HG02763 (cell line): Measurements from ENCODE around the gene ZZZ3.
"Not testable (repeated sequence)": the region's sequence is repeated elsewhere in the genome, so short reads cannot be mapped to it uniquely, and the experiment has no call there.

ENCODE experiments used
- ATAC-seq: cut with Tn5 transposase; IDR thresholded peaks from one replicate; pipeline ENCODE4 v1.9.1; 2021; ENCODE audit warnings: mild to moderate bottlenecking, moderate library complexity; ENCODE audit not compliant: unreplicated experiment

The ZZZ3 gene

DNA sequence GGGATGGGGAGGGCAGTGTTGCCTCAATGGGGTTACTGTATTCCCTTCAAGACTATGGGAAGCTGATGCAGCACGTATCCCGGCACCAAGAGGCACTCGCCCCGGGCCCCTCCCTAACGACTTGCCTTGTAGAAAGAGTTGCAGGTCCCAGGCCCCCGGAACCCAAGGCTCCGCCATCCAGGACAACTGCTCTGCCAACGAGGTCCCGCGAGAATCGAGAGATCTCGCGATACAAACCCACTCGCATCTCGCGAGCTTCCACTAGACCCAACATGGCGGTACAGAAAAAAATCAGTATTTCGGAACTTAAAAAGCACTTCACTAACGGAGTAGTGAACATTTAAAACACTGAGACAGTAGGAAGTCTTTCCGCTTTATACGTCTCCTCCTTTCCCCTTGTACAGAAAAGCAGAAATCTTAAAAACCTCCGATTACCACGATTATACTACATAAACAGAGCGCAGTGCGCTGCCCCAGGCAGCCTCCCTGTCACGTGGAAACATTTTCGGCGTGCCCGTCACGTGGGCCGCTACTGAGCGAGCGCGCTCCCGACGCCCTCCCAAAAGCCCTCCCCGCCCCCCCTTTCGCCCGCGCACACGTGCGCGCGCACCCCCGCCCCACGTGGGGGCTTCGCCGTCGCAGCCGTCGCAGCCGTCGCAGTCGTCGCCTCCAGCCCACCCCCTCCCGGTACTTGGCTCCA is at the start of gene ZZZ3:
Gene ZZZ3 (minus strand): TSS at position 199 of the 700 bp plus-strand sequence. CDS start 49,304 bp downstream, outside the sequence.
- ATAC-seq, result peak; percentile 71

- no peak for ATAC-seq
Measured at GRCh38 chr1:77732090-77732489, 49.6 kb upstream of the ZZZ3 start.

GRCh38 chr1:77725706-77726105 is 43.2 kb upstream of the ZZZ3 start:
- no peak for ATAC-seq

GRCh38 chr1:77718181-77718580 is 35.7 kb upstream of the ZZZ3 start:
- ATAC-seq, result no peak

GRCh38 chr1:77716065-77716464 is 33.6 kb upstream of the ZZZ3 start:
- no peak for ATAC-seq

- no peak for ATAC-seq
Measured at GRCh38 chr1:77709727-77710126, 27.3 kb upstream of the ZZZ3 start.

DNA sequence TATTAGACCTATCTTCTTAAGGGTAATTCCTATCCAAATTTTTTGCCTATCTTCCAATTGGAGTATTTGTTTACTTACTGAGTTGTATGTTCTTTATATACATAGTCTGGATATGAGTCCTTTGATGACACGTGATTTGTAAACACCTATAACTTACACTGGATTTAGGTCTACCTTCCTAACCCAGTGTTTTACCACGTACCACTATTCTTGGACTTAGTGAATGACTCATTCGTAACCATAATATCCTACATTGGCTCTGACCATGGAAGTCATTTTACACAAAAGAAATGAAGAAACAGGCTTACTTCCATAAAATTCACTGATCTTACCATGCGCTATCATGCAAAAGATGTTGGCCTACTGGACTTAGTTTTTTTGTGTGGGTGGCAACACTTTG is 23.9 kb upstream of the ZZZ3 start:
- ATAC-seq, result no peak

DNA sequence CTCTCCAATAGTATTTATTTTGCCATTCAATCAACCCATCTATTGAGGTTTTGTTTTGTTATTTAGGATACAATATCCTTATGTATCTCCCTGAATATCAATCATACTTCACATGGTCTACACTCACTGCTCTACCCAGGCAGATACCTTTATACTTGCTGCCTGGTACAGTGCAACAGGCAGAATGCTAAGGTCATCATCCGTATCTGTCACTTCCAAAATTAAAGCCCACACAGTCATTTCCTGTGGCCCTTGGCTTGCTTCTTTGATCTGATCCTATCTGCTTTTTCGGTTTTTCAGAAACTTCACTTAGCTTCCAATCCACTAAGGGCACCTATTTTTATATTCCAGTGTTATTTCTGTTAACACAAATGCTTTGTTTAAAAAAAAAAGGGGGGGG is 22.3 kb upstream of the ZZZ3 start:
- no peak for ATAC-seq

GRCh38 chr1:77699673-77700072 is 17.2 kb upstream of the ZZZ3 start:
- ATAC-seq, result not testable (repeated sequence)

DNA sequence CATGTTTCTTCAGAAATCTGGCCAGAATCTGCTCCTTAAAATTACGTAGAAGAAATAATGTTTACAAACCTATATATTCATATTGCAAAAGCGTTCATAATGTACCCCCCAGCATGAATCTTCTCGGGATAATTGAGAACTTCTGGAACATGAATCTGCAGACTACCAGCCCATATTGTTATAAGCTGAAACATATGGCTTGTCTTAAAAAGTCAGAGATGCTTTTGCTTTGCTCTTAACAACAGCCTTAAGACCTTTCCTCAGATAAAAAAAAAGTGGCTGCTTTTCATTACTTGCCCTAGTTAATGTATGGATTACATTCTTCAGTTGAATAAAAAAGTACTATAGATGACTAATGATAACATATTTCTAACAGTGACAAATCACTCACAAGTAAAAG is 15.0 kb upstream of the ZZZ3 start:
- no peak for ATAC-seq

- ATAC-seq, result no peak
Measured at GRCh38 chr1:77688939-77689338, 6.5 kb upstream of the ZZZ3 start.

DNA sequence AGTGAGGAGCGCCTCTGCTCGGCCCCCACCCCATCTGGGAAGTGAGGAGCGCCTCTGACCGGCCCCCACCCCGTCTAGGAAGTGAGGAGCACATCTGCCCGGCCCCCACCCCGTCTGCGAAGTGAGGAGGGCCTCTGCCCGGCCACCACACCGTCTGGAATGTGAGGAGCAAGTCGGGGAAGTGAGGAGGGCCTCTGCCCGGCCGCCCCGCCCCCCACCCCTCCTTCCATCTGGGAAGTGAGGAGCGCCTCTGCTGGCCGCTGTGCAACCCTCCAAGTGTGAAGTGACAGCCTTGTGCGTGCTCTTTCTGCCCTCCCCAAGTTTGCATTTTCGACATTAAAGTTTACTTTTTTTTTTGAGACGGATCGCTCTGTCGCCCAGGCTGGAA is 5.1 kb upstream of the ZZZ3 start:
- ATAC-seq, result no peak

- no peak for ATAC-seq
Measured at GRCh38 chr1:77686796-77687518, 4.5 kb upstream of the ZZZ3 start.

DNA sequence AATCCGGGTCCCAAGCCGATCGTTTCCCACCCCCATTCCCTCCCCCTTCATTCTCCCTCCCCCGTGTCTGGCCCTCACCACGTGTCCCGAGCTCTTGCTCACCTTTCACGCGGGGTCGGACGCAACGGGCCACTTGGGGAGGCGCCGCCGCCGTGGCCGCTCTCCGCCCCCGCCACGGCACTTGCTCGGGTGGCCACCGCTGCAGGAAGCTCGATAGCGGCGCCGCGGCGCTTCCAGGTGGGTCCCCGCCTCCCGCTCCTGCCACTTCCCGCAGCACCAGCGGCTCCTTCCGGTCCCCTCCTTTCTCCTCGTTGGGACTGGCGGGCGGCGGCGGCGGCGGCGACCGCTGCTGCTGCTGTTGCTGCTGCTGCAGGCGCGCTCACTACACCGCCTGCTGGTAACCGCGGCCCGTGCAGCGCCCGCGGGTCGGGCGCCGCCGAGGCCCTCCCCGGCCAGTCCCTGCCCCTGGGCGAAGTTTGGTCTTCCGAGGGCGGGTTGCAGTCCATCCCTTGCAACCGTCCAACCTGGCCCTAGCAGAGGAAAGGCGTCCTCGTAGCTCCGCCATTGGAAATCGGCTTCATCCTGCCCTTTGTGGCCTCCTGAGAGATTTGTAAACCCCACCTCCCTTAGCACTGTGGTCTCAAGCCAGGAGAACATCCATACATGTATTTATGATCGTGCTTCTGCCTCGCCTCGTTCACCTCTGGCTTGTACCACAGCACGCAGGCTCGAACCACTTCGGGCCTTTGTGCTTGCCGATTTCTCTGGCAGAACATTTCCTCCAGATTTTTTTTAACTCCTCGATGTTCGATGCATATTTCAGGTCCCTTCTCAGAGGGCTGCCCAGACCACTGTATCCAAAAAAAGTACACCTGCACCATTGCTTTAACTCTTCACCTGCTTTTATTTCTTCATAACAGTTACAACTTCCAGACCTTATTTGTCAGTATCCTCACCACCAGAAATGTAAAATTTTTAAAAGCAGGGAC is 996 bp upstream of the ZZZ3 start:
- ATAC-seq, result peak; percentile 78

DNA sequence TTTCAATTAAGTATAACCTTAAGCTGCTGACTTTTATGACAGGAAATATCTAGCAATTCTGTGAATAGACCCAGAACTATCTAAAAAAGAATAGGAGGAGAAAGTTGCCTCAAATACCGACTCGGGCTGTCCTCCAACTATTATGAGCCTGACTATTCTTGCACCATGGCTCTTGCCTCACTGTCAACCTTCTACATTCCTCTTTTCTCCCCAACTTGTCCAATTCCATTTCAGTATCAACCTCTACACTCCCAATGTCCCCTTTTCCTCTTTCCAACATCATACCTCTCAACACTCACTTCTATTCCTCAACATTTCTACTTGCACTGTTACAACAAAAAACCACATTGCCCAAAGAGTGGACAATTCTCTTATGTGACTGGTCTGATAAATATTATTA is 2.3 kb downstream of the ZZZ3 start:
- no peak for ATAC-seq

- ATAC-seq, result no peak
Measured at GRCh38 chr1:77678660-77679610, 3.5 kb downstream of the ZZZ3 start.

- not testable (repeated sequence) for ATAC-seq
Measured at GRCh38 chr1:77674807-77675206, 7.7 kb downstream of the ZZZ3 start.

DNA sequence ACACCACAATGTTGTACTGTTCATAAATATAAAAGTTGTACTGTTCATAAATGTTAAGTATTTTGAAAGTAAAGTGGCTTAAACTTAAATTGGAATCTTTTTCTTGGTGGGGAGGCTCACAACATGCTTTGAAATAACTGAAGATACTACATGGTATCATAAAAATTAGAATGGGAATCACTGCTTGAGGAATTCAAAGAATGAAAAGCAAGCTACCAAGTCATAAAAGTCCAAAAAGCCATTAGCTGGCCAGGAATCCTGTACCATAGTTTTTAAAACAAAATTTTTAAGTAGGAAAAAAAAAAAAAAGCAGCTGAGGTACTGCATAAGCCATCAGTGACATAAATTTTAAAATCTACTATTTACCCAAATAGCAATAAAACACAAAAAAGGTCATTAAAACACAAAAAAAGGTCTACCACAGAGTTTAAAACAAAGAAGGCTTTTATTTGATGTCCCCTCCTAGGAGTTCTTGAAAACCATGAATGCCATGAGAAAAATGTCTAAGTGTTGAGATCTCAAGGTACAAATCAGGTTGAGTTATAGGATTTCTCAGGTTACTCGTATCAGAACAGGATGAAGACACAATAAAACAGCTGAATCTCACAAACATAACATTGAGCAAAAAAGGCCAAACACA is 8.6 kb downstream of the ZZZ3 start:
- no peak for ATAC-seq

DNA sequence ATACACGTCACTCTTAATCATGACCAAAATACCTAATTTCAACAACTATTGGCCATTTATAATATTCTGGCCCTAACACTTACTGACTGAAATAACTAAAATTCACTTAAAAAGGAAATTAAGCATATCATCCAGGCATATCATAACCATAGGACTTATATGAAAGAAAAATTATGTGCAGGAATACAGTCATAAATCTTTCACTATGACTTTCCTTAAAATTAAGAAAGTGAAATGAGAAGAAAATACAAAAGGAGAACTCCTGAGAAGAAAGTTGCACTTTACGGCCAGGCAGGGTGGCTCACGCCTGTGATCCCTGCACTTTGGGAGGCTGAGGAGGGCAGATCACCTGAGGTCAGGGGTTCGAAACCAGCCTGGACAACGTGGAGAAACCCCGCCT is 9.4 kb downstream of the ZZZ3 start:
- ATAC-seq, result no peak

DNA sequence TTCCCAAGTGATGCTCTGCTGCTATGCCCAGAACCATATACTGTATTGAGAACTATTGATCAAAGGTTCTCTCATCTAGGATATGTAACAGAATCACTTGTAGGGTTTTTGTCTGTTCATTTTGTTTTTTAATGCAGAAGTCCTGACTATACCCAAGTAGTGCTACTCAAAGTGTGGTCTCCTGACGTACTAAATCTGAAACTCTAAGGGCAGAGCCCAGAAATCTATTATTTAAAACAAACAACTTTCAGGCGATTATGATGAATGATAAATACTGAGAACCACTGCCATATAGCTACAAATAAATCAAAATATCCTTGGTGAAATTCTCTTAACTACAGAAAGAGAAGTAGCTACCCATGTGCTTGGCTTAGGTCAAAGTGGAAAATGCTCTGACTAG is 10.1 kb downstream of the ZZZ3 start:
- no peak for ATAC-seq
